IMR-90 (cell line): ENCODE data around the gene AGMO. TPM values are rescaled to one million over a fixed set of nuclear protein-coding genes. Genes with fewer than 3 reads are reported as not detected.

Source experiments
- ATAC-seq: fragments of 200-7000 bp; cut with Tn5 transposase; 2 replicates; pipeline ENCODE4 v1.9.1; 2020; ENCODE audit warnings: low read depth, mild to moderate bottlenecking, moderate library complexity
- BruUV-seq: library from RNA; stranded (reverse); fragments of 400-500 nt; replicated peaks from 2 replicates; lab custom pipeline; 2021; lab: Mats Ljungman, UMichigan
- CTCF ChIA-PET: fragments of 300-600 bp; formaldehyde crosslinking; extraction: SDS; loops from one replicate; lab custom pipeline; 2021; ENCODE audit warnings: antibody characterized with exemption; lab: Yijun Ruan, JAX
- POLR2A ChIA-PET: fragments of 300-600 bp; sonication (Branson Sonifier 250); formaldehyde crosslinking; loops from one replicate; lab custom pipeline; 2022; ENCODE audit warnings: antibody characterized with exemption; ENCODE audit not compliant: unreplicated experiment; lab: Charles Lee
- DNase-seq: peaks from one replicate; pipeline ENCODE4 v3.0.0; 2013
- H2AFZ ChIP-seq: replicated peaks from 2 replicates; pipeline ENCODE3; 2013; ENCODE audit warnings: low read length, mild to moderate bottlenecking; ENCODE audit not compliant: poor library complexity
- H2AK5ac ChIP-seq: 2 replicates; pipeline ENCODE4 v1.6.1; 2013; ENCODE audit warnings: low read depth, low read length, inconsistent platforms
- H2AK9ac ChIP-seq: replicated peaks from 2 replicates; pipeline ENCODE3; 2013; ENCODE audit warnings: mild to moderate bottlenecking, low read depth, low read length, moderate library complexity; ENCODE audit not compliant: poor library complexity
- H2BK120ac ChIP-seq: 2 replicates; pipeline ENCODE4 v1.6.1; 2013; ENCODE audit warnings: low read depth, low read length, inconsistent platforms
- H2BK15ac ChIP-seq: 3 replicates; pipeline ENCODE4 v1.6.1; 2013; ENCODE audit warnings: low read depth, low read length, inconsistent platforms
- H2BK20ac ChIP-seq: 2 replicates; pipeline ENCODE4 v1.6.1; 2013; ENCODE audit warnings: low read depth, mild to moderate bottlenecking, inconsistent platforms, low read length, moderate library complexity
- H2BK5ac ChIP-seq: 2 replicates; pipeline ENCODE4 v1.6.1; 2013; ENCODE audit warnings: mild to moderate bottlenecking, low read depth, low read length, inconsistent platforms; ENCODE audit not compliant: poor library complexity, severe bottlenecking
- H3K14ac ChIP-seq: replicated peaks from 2 replicates; pipeline ENCODE4 v1.6.1; 2013; ENCODE audit warnings: low read depth, low read length, inconsistent platforms
- H3K18ac ChIP-seq: 2 replicates; pipeline ENCODE4 v1.6.1; 2013; ENCODE audit warnings: low read depth, low read length, control low read depth
- H3K23ac ChIP-seq: 2 replicates; pipeline ENCODE4 v1.6.1; 2013; ENCODE audit warnings: low read depth, low read length, inconsistent platforms
- H3K27ac ChIP-seq: 2 replicates; pipeline ENCODE4 v1.5.1; 2013; ENCODE audit warnings: mild to moderate bottlenecking, control low read depth, low read length; ENCODE audit not compliant: insufficient read depth
- H3K27me3 ChIP-seq: 2 replicates; pipeline ENCODE4 v1.6.1; 2013; ENCODE audit warnings: low read length; ENCODE audit not compliant: control insufficient read depth, insufficient read depth
- H3K36me3 ChIP-seq: 2 replicates; pipeline ENCODE4 v1.6.1; 2013; ENCODE audit warnings: low read length, mixed read lengths; ENCODE audit not compliant: control insufficient read depth, insufficient read depth
- H3K4ac ChIP-seq: 2 replicates; pipeline ENCODE4 v1.6.1; 2013; ENCODE audit warnings: low read depth, low read length, inconsistent platforms
- H3K4me1 ChIP-seq: 2 replicates; pipeline ENCODE4 v1.6.1; 2013; ENCODE audit warnings: low read length, mixed read lengths; ENCODE audit not compliant: control insufficient read depth, insufficient read depth
- H3K4me2 ChIP-seq: 2 replicates; pipeline ENCODE4 v1.6.1; 2013; ENCODE audit warnings: low read depth, mild to moderate bottlenecking, control low read depth, low read length, moderate library complexity
- H3K4me3 ChIP-seq: 2 replicates; pipeline ENCODE4 v1.5.1; 2013; ENCODE audit warnings: low read depth, mild to moderate bottlenecking, control low read depth, low read length, moderate library complexity; ENCODE audit not compliant: insufficient read depth
- H3K56ac ChIP-seq: 2 replicates; pipeline ENCODE4 v1.6.1; 2013; ENCODE audit warnings: low read length, inconsistent platforms; ENCODE audit not compliant: insufficient read depth; ENCODE audit errors: extremely low read depth
- H3K79me1 ChIP-seq, 2 experiments: 2 replicates each; pipeline ENCODE4 v1.6.1; 2013; ENCODE audit warnings: low read length in 2 of 2, inconsistent platforms in 1 of 2, low read depth in 1 of 2
- H3K9ac ChIP-seq: 2 replicates; pipeline ENCODE4 v1.6.1; 2013; ENCODE audit warnings: low read depth, low read length, control low read depth
- H3K9me1 ChIP-seq: 2 replicates; pipeline ENCODE4 v1.6.1; 2013; ENCODE audit warnings: low read length, inconsistent platforms; ENCODE audit not compliant: insufficient read depth
- H3K9me3 ChIP-seq: 2 replicates; pipeline ENCODE4 v1.6.1; 2013; ENCODE audit warnings: low read length; ENCODE audit not compliant: control insufficient read depth, insufficient read depth
- H4K20me1 ChIP-seq: 2 replicates; pipeline ENCODE4 v1.6.1; 2013; ENCODE audit warnings: low read length, inconsistent platforms; ENCODE audit not compliant: insufficient read depth
- H4K5ac ChIP-seq: 2 replicates; pipeline ENCODE4 v1.6.1; 2013; ENCODE audit warnings: mild to moderate bottlenecking, low read depth, low read length, control low read depth
- H4K8ac ChIP-seq, 2 experiments: 2 replicates each; pipeline ENCODE4 v1.6.1; 2013; ENCODE audit warnings: low read depth in 2 of 2, low read length in 2 of 2, control low read depth in 1 of 2, inconsistent platforms in 1 of 2
- H4K91ac ChIP-seq: 2 replicates; pipeline ENCODE4 v1.6.1; 2013; ENCODE audit warnings: low read depth, low read length, inconsistent platforms; ENCODE audit not compliant: insufficient read depth
- ELK1 ChIP-seq: fragments of 150-350 bp; IDR thresholded peaks from 2 replicates; pipeline ENCODE4 v1.6.1; 2016; ENCODE audit warnings: low read depth, mild to moderate bottlenecking, low read length, moderate library complexity, borderline replicate concordance
- POLR2A ChIP-seq: IDR thresholded peaks from 2 replicates; pipeline ENCODE4 v1.6.1; 2012; ENCODE audit warnings: mild to moderate bottlenecking, low read depth, low read length
- RCOR1 ChIP-seq: IDR thresholded peaks from 2 replicates; pipeline ENCODE4 v1.6.1; 2012; ENCODE audit warnings: mild to moderate bottlenecking, low read length, improper control_type of control experiment; ENCODE audit not compliant: insufficient replicate concordance
- RFX5 ChIP-seq: IDR thresholded peaks from 2 replicates; pipeline ENCODE4 v1.8.0; 2012; ENCODE audit warnings: low read depth, mild to moderate bottlenecking, low read length, moderate library complexity
- WGBS, 2 experiments: methylation state at CpG; one replicate each; pipeline versions ENCODE4 v1.1.5 to v1.1.7; 2013; ENCODE audit warnings: missing lambda C conversion rate in 2 of 2; ENCODE audit not compliant: insufficient read length in 1 of 2; ENCODE audit errors: extremely low coverage in 2 of 2; 5-methylcytosine and 5-hydroxymethylcytosine counted together
- dilution Hi-C: fragments of 300-500 bp; cut with HindIII; formaldehyde crosslinking; loops from one replicate; pipeline ENCODE4 v1.14.3; 2018; ENCODE audit warnings: low sequenced_read_pairs; ENCODE audit not compliant: unreplicated experiment
- in situ Hi-C: fragments of 300-500 bp; cut with MboI; formaldehyde crosslinking; loops from 3 replicates; pipeline ENCODE4 v1.14.3; 2019; ENCODE audit warnings: low sequenced_read_pairs, inconsistent platforms, mixed read lengths
- intact Hi-C: fragments of 100-400 bp; cut with micrococcal nuclease; formaldehyde crosslinking; loops from 2 replicates; pipeline ENCODE4 v1.10.0; 2022
- polyA plus RNA-seq, 3 experiments: library from polyadenylated mRNA; depleted of rRNA; stranded (reverse); fragments of >200 nt; gene quantifications; 2 replicates each; pipeline ENCODE4 v1.2.3, GENCODE V29; 2012; ENCODE audit warnings: low replicate concordance in 1 of 3
- total RNA-seq: library from RNA; depleted of rRNA; stranded (reverse); fragments of >200 nt; gene quantifications from 2 replicates; pipeline ENCODE4 v1.2.3, GENCODE V29; 2012

The AGMO gene
- total and polyA plus RNA-seq, 2 of the 4 experiments (the other 2 are of a cell fraction): not detected

GRCh38 chr7:15352421-15353206, 209.2 kb downstream of the AGMO start:
- Histone ChIP-seq H3K9me1 (no peaks in the 10 kb centered on the region), H3K18ac (no peak overlapping the region), H4K5ac (no peak overlapping the region), H3K27me3 (no peaks in the 10 kb centered on the region), H2BK5ac (no peak overlapping the region), H2BK120ac (no peak overlapping the region), H3K56ac (no peak overlapping the region), H3K4me3 (no peak overlapping the region), H3K4me2 (no peak overlapping the region), H4K8ac (no peak overlapping the region), H2BK15ac (no peak overlapping the region), H2AFZ (no peak overlapping the region), H3K9me3 (no peaks in the 10 kb centered on the region), H3K4me1 (peaks cover 3% of the 10 kb centered on the region), H3K4ac (no peak overlapping the region), H2BK20ac (no peak overlapping the region), H4K91ac (no peak overlapping the region), H3K27ac (no peak overlapping the region), H4K20me1 (no peaks in the 10 kb centered on the region), H3K79me1 (no peaks in the 10 kb centered on the region), H3K23ac (no peak overlapping the region), H2AK5ac (no peak overlapping the region), H3K36me3 (no peaks in the 10 kb centered on the region), H3K14ac (no peak overlapping the region), H2AK9ac (no peak overlapping the region), H3K9ac (no peak overlapping the region)
- intact Hi-C loops (no loop called here), in situ Hi-C loops (no loop called here), dilution Hi-C loops (no loop called here)
- no peak for ATAC-seq
- DNase-seq: no peak
- 90% methylated on average over 13 of the region's 20 CpGs; no CpG with 5 or more reads in 1 of the 2 experiments for WGBS, 2 experiments
- no TSS peak for BruUV-seq
- ChIA-PET CTCF (interaction anchor here (0.6 kb wide), 1 partner anchor 538 kb away, joined by 3 read pairs; no protein-coding TSS in a partner anchor), POLR2A (no interaction called here)
- TF ChIP-seq RCOR1: no peak
- no peak for TF ChIP-seq RFX5
- no peak for TF ChIP-seq ELK1
- TF ChIP-seq POLR2A: no peak
